Panc1 (cell line): ENCODE results near the gene ZNF512B.

ENCODE experiments used
- POLR2AphosphoS5 ChIP-seq: IDR thresholded peaks from 2 replicates; pipeline ENCODE4 v1.6.1; 2012; ENCODE audit warnings: mild to moderate bottlenecking, low read depth, low read length, moderate library complexity
- SIN3A ChIP-seq: IDR thresholded peaks from 2 replicates; pipeline ENCODE4 v1.6.1; 2012; ENCODE audit warnings: low read depth, mild to moderate bottlenecking, low read length, moderate library complexity, borderline replicate concordance; ENCODE audit not compliant: insufficient read depth
- TCF7L2 ChIP-seq: IDR thresholded peaks from 2 replicates; pipeline ENCODE4 v1.6.1; 2011; ENCODE audit warnings: mild to moderate bottlenecking, low read depth, low read length, inconsistent platforms
- TF ChIP-seq, protein P1 (sequence below): fragments of 450-650 bp; IDR thresholded peaks from 2 replicates; pipeline ENCODE4 v1.5.1; 2017; ENCODE audit warnings: mild to moderate bottlenecking
- TF ChIP-seq, protein P2 (sequence below), 2 experiments: IDR thresholded peaks; 2 replicates each; pipeline ENCODE4 v1.6.1; 2011 to 2012; ENCODE audit warnings: low read depth in 2 of 2, control low read depth in 1 of 2, low read length in 1 of 2, mild to moderate bottlenecking in 1 of 2, moderate library complexity in 1 of 2; ENCODE audit not compliant: insufficient read depth in 1 of 2

DNA sequence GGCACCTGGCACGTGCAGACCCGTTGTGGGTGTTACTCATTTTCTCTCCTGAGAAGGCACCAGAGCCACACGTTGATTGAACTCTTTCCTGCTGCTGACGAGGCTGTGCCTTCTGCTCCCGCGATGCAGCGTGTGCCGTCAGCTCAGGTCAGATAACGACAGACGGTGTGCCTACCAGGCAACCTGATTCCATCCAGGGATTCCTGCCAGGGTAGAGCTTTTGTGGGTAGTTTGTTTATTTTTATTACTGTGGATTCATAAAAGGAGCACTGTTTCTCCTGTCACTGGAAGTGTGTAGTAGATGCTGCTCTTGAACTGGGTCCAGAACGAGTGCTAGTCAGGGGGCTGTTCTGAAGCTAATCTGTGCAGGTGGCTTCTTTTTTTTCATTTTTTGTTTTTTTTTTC, 31.9 kb upstream of the ZNF512B start:
- TF ChIP-seq, protein P1, sequence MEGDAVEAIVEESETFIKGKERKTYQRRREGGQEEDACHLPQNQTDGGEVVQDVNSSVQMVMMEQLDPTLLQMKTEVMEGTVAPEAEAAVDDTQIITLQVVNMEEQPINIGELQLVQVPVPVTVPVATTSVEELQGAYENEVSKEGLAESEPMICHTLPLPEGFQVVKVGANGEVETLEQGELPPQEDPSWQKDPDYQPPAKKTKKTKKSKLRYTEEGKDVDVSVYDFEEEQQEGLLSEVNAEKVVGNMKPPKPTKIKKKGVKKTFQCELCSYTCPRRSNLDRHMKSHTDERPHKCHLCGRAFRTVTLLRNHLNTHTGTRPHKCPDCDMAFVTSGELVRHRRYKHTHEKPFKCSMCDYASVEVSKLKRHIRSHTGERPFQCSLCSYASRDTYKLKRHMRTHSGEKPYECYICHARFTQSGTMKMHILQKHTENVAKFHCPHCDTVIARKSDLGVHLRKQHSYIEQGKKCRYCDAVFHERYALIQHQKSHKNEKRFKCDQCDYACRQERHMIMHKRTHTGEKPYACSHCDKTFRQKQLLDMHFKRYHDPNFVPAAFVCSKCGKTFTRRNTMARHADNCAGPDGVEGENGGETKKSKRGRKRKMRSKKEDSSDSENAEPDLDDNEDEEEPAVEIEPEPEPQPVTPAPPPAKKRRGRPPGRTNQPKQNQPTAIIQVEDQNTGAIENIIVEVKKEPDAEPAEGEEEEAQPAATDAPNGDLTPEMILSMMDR, result no peak
- TF ChIP-seq POLR2AphosphoS5 (no peak), SIN3A (no peak), TCF7L2 (no peak)
- TF ChIP-seq, protein P2, sequence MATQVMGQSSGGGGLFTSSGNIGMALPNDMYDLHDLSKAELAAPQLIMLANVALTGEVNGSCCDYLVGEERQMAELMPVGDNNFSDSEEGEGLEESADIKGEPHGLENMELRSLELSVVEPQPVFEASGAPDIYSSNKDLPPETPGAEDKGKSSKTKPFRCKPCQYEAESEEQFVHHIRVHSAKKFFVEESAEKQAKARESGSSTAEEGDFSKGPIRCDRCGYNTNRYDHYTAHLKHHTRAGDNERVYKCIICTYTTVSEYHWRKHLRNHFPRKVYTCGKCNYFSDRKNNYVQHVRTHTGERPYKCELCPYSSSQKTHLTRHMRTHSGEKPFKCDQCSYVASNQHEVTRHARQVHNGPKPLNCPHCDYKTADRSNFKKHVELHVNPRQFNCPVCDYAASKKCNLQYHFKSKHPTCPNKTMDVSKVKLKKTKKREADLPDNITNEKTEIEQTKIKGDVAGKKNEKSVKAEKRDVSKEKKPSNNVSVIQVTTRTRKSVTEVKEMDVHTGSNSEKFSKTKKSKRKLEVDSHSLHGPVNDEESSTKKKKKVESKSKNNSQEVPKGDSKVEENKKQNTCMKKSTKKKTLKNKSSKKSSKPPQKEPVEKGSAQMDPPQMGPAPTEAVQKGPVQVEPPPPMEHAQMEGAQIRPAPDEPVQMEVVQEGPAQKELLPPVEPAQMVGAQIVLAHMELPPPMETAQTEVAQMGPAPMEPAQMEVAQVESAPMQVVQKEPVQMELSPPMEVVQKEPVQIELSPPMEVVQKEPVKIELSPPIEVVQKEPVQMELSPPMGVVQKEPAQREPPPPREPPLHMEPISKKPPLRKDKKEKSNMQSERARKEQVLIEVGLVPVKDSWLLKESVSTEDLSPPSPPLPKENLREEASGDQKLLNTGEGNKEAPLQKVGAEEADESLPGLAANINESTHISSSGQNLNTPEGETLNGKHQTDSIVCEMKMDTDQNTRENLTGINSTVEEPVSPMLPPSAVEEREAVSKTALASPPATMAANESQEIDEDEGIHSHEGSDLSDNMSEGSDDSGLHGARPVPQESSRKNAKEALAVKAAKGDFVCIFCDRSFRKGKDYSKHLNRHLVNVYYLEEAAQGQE (IDR thresholded peaks at IDR 0.05; ENCODE audit: insufficient read depth in 1 of 2, low read depth in 2 of 2, low read length in 1 of 2), result no peak
